ENCODE results near the gene ACTR2.

The ACTR2 gene

DNA sequence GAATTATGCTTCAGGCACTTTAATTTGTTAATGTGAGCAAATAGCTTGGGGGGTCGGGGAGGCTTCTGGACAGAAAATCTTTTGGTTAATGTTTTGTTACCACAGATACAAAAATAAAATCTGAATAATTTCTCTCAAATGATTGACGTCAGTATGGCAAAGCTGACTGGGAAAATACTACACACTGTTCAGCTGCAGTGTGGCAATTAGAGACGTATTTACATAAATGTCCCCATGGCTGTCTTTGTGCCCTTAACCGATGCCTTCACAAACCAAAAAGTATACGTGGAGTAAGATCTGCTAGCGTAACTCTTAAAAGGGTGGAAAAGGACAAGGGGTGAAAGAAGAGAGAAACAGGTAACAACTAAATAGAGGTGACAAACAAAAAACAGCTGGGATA is 83.4 kb downstream of the ACTR2 start:
- no peaks in the 10 kb centered on the region for H3K27me3 ChIP-seq (ENCODE audit: insufficient read depth, low read length, poor library complexity)
- no peak overlapping the region for H3K4me2 ChIP-seq (ENCODE audit: low read length)
- WGBS (ENCODE audit: extremely low coverage, insufficient coverage, low lambda C conversion rate) = no CpG with 5 or more reads among the region's 6 CpGs
- DNase-seq = no peak
- H3K56ac ChIP-seq (ENCODE audit: low read length) = no peak overlapping the region
- no peak overlapping the region for H2BK15ac ChIP-seq (replicated peaks; ENCODE audit: low read depth)
- H3K4ac ChIP-seq (ENCODE audit: low read depth, low read length) = no peak overlapping the region
- H4K5ac ChIP-seq (ENCODE audit: low read length) = no peak overlapping the region
- H3K79me1 ChIP-seq (ENCODE audit: low read length) = no peaks in the 10 kb centered on the region
- no peaks in the 10 kb centered on the region for H3K4me1 ChIP-seq (ENCODE audit: control insufficient read depth, low read depth, low read length)
- no peak overlapping the region for H3K4me3 ChIP-seq (ENCODE audit: low read length)
- H2BK120ac ChIP-seq (ENCODE audit: low read depth, low read length) = no peak overlapping the region
- H3K27ac ChIP-seq (ENCODE audit: low read depth, low read length) = no peak overlapping the region
- H2AK5ac ChIP-seq (ENCODE audit: low read length) = no peak overlapping the region
- no peak overlapping the region for H4K8ac ChIP-seq (ENCODE audit: low read depth, low read length)
- H3K9ac ChIP-seq (ENCODE audit: low read length) = no peak overlapping the region
- no peaks in the 10 kb centered on the region for H3K36me3 ChIP-seq (ENCODE audit: control insufficient read depth, insufficient read depth, low read length)
- no peak overlapping the region for H2BK5ac ChIP-seq (ENCODE audit: low read length)
- H3K23ac ChIP-seq (ENCODE audit: low read length) = no peak overlapping the region
- H3K79me2 ChIP-seq (ENCODE audit: control insufficient read depth, insufficient read depth, low read length) = no peaks in the 10 kb centered on the region
- no peak overlapping the region for H3K18ac ChIP-seq (ENCODE audit: low read length)

DNA sequence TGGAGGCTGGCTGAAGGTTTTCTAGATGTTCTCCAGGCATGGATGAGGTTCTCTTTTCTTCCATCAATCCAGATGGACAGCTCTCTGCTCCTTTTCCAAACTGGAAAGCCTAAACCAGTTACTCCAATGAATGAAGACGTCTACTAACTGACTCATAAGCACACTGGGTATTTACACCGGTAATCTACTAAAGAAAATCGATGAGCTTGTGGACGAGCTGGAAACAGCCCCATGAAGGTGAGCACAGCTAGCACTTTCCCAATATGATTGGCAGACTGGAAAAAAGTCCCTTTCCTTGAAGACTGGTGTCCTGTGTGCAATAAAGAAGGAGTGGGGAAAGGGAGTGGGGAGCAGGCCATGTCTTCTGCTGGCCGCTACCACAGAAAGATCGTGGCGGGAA is 84.0 kb downstream of the ACTR2 start:
- Histone ChIP-seq H3K56ac (ENCODE audit: low read length) (no peak overlapping the region), H3K27ac (ENCODE audit: low read depth, low read length) (no peak overlapping the region), H2BK5ac (ENCODE audit: low read length) (no peak overlapping the region), H3K23ac (ENCODE audit: low read length) (no peak overlapping the region), H3K79me1 (ENCODE audit: low read length) (no peaks in the 10 kb centered on the region), H3K4me2 (ENCODE audit: low read length) (no peak overlapping the region), H3K79me2 (ENCODE audit: control insufficient read depth, insufficient read depth, low read length) (no peaks in the 10 kb centered on the region), H3K4me3 (ENCODE audit: low read length) (no peak overlapping the region), H3K36me3 (ENCODE audit: control insufficient read depth, insufficient read depth, low read length) (no peaks in the 10 kb centered on the region), H2BK15ac (replicated peaks; ENCODE audit: low read depth) (no peak overlapping the region), H3K9ac (ENCODE audit: low read length) (no peak overlapping the region), H3K18ac (ENCODE audit: low read length) (no peak overlapping the region), H3K4me1 (ENCODE audit: control insufficient read depth, low read depth, low read length) (no peaks in the 10 kb centered on the region), H3K27me3 (ENCODE audit: insufficient read depth, low read length, poor library complexity) (no peaks in the 10 kb centered on the region), H2BK120ac (ENCODE audit: low read depth, low read length) (no peak overlapping the region), H2AK5ac (ENCODE audit: low read length) (no peak overlapping the region), H3K4ac (ENCODE audit: low read depth, low read length) (no peak overlapping the region), H4K5ac (ENCODE audit: low read length) (no peak overlapping the region), H4K8ac (ENCODE audit: low read depth, low read length) (no peak overlapping the region)
- WGBS (ENCODE audit: extremely low coverage, insufficient coverage, low lambda C conversion rate) = no CpG with 5 or more reads among the region's 7 CpGs
- no peak for DNase-seq

DNA sequence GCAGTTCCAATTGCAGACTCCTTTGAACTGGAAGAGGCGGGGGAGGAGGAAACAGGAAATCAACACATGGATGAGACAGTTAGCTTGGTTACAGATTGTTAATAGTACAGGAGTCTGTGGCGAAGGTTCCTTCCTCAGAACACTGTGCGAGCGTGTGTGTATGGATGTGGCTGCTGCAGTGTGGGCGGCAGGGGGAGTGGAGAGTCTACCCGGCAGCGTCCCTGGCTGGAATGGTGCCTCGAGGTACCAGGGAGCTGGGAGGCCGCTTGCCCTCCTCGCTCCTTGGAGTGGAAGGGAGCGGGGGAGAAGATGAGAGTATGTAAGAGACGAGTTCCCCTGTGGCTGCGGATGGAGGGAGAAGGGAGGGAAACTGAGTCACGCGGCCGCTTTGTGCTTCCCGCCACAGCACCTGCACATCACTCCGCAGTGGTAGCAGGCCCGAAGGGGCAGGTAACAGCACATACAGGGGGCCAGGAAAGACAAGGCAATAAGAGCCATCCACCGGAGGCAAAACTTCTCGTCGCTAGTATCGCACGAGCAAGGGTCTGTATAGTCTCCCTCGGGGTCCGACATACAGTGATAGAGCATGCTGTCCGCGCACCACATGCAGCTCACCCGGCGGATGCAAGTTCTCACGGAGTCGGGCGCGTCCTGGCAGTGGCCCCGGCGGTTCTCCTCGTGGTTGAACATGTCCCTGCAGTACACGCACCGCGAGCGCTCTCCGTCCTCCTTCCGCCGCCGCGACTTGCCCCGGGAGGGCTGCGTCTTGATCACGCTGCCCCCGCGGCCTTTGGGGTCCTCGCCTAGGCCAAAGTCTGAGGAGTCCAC is 85.7 kb downstream of the ACTR2 start:
- H3K9ac ChIP-seq (ENCODE audit: low read length) = no peak overlapping the region
- no peak overlapping the region for H3K18ac ChIP-seq (ENCODE audit: low read length)
- no peaks in the 10 kb centered on the region for H3K79me1 ChIP-seq (ENCODE audit: low read length)
- no peak overlapping the region for H2BK5ac ChIP-seq (ENCODE audit: low read length)
- no peak overlapping the region for H3K4me3 ChIP-seq (ENCODE audit: low read length)
- no peak overlapping the region for H3K4ac ChIP-seq (ENCODE audit: low read depth, low read length)
- no CpG with 5 or more reads among the region's 52 CpGs for WGBS (ENCODE audit: extremely low coverage, insufficient coverage, low lambda C conversion rate)
- DNase-seq = no peak
- H2BK15ac ChIP-seq (replicated peaks; ENCODE audit: low read depth) = no peak overlapping the region
- H3K36me3 ChIP-seq (ENCODE audit: control insufficient read depth, insufficient read depth, low read length) = no peaks in the 10 kb centered on the region
- no peak overlapping the region for H3K23ac ChIP-seq (ENCODE audit: low read length)
- no peak overlapping the region for H2AK5ac ChIP-seq (ENCODE audit: low read length)
- no peaks in the 10 kb centered on the region for H3K79me2 ChIP-seq (ENCODE audit: control insufficient read depth, insufficient read depth, low read length)
- no peak overlapping the region for H4K5ac ChIP-seq (ENCODE audit: low read length)
- H3K4me2 ChIP-seq (ENCODE audit: low read length) = no peak overlapping the region
- H4K8ac ChIP-seq (ENCODE audit: low read depth, low read length) = no peak overlapping the region
- no peaks in the 10 kb centered on the region for H3K4me1 ChIP-seq (ENCODE audit: control insufficient read depth, low read depth, low read length)
- H3K27ac ChIP-seq (ENCODE audit: low read depth, low read length) = no peak overlapping the region
- no peak overlapping the region for H3K56ac ChIP-seq (ENCODE audit: low read length)
- H2BK120ac ChIP-seq (ENCODE audit: low read depth, low read length) = no peak overlapping the region
- H3K27me3 ChIP-seq (ENCODE audit: insufficient read depth, low read length, poor library complexity) = no peaks in the 10 kb centered on the region

DNA sequence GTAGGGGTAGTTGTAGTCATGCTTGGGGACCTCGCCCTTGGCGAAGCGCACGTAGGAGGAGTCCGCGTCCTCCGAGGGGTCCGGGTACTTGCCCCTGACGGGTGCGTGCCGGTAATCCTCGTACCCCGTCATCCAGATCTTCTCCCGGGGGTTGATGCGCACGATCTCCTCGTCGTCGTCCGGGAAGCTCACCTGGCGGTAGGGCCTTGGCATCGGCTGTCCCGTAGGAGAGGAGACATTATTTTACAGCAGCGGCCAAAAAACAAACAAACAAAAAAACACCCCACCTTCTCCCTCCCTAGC is 86.3 kb downstream of the ACTR2 start:
- no CpG with 5 or more reads among the region's 24 CpGs for WGBS (ENCODE audit: extremely low coverage, insufficient coverage, low lambda C conversion rate)
- H3K4me1 ChIP-seq (ENCODE audit: control insufficient read depth, low read depth, low read length) = no peaks in the 10 kb centered on the region

DNA sequence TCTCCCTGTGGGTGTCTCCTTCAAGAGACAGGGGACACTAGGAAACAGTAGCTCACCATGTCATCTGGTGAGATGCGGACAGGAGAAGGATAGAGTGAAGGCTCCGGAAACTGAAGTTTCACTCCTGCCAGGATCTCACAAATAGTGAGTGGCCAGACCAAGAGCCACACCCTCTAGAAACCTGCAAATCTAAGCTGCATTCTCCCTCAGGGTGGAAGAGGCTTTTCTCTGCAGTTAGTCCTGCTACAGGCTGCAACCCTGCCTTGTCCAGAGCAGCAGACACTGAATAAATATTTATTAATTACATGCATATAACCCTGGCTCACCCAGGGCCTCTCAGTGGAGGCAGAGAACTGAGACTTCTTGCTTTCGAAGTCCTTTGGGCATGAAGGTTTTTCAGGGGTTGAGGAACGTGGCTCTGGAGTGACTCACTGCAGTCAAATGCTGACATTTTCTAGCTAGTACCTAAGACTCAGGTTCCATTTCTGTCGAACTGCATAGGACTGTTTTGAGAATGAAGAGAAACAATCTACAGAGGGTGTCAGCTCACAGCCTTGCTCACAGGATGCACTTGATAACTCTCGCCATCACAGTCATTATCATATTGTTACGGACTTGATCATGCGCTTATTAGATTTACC is 87.3 kb downstream of the ACTR2 start:
- Histone ChIP-seq H2AK5ac (ENCODE audit: low read length) (no peak overlapping the region), H3K9ac (ENCODE audit: low read length) (no peak overlapping the region), H3K23ac (ENCODE audit: low read length) (no peak overlapping the region), H3K36me3 (ENCODE audit: control insufficient read depth, insufficient read depth, low read length) (no peaks in the 10 kb centered on the region), H4K8ac (ENCODE audit: low read depth, low read length) (no peak overlapping the region), H3K56ac (ENCODE audit: low read length) (no peak overlapping the region), H3K79me2 (ENCODE audit: control insufficient read depth, insufficient read depth, low read length) (no peaks in the 10 kb centered on the region), H3K18ac (ENCODE audit: low read length) (no peak overlapping the region), H2BK5ac (ENCODE audit: low read length) (no peak overlapping the region), H3K4me3 (ENCODE audit: low read length) (no peak overlapping the region), H3K4me2 (ENCODE audit: low read length) (no peak overlapping the region), H3K79me1 (ENCODE audit: low read length) (no peaks in the 10 kb centered on the region), H2BK120ac (ENCODE audit: low read depth, low read length) (no peak overlapping the region), H3K4me1 (ENCODE audit: control insufficient read depth, low read depth, low read length) (no peaks in the 10 kb centered on the region), H3K4ac (ENCODE audit: low read depth, low read length) (no peak overlapping the region), H4K5ac (ENCODE audit: low read length) (no peak overlapping the region), H3K27me3 (ENCODE audit: insufficient read depth, low read length, poor library complexity) (no peaks in the 10 kb centered on the region), H2BK15ac (replicated peaks; ENCODE audit: low read depth) (no peak overlapping the region), H3K27ac (ENCODE audit: low read depth, low read length) (no peak overlapping the region)
- DNase-seq = no peak
- WGBS (ENCODE audit: extremely low coverage, insufficient coverage, low lambda C conversion rate) = no CpG with 5 or more reads among the region's 8 CpGs

More for the DNA sequence above, 86.3 kb downstream of the ACTR2 start:
- no peak overlapping the region for H2BK15ac ChIP-seq (replicated peaks; ENCODE audit: low read depth)
- H4K8ac ChIP-seq (ENCODE audit: low read depth, low read length) = no peak overlapping the region
- no peaks in the 10 kb centered on the region for H3K79me1 ChIP-seq (ENCODE audit: low read length)
- H2BK120ac ChIP-seq (ENCODE audit: low read depth, low read length) = no peak overlapping the region
- no peaks in the 10 kb centered on the region for H3K36me3 ChIP-seq (ENCODE audit: control insufficient read depth, insufficient read depth, low read length)
- H3K56ac ChIP-seq (ENCODE audit: low read length) = no peak overlapping the region
- no peak overlapping the region for H3K4ac ChIP-seq (ENCODE audit: low read depth, low read length)
- H3K23ac ChIP-seq (ENCODE audit: low read length) = no peak overlapping the region
- H2BK5ac ChIP-seq (ENCODE audit: low read length) = no peak overlapping the region
- no peak overlapping the region for H3K18ac ChIP-seq (ENCODE audit: low read length)
- no peak overlapping the region for H3K4me3 ChIP-seq (ENCODE audit: low read length)
- DNase-seq = no peak
- H2AK5ac ChIP-seq (ENCODE audit: low read length) = no peak overlapping the region
- H3K4me2 ChIP-seq (ENCODE audit: low read length) = no peak overlapping the region
- H3K79me2 ChIP-seq (ENCODE audit: control insufficient read depth, insufficient read depth, low read length) = no peaks in the 10 kb centered on the region
- H4K5ac ChIP-seq (ENCODE audit: low read length) = no peak overlapping the region
- H3K27me3 ChIP-seq (ENCODE audit: insufficient read depth, low read length, poor library complexity) = no peaks in the 10 kb centered on the region
- H3K9ac ChIP-seq (ENCODE audit: low read length) = no peak overlapping the region
- no peak overlapping the region for H3K27ac ChIP-seq (ENCODE audit: low read depth, low read length)

All from mesendoderm (in vitro differentiated cells).